Stimulated activated CD8-positive, alpha-beta memory T cell treated with anti-CD3 and anti-CD28 coated beads, Interleukin-15, amount 100 ng/mL, for 48 hours (primary cell): Measurements from ENCODE around the gene HAPSTR1.

Experiments
- DNase-seq, 2 donors: peaks; one replicate each; pipeline ENCODE4 v3.0.0-alpha.2; 2020; ENCODE audit warnings: low read depth in 2 of 2

HAPSTR1 gene

DNA sequence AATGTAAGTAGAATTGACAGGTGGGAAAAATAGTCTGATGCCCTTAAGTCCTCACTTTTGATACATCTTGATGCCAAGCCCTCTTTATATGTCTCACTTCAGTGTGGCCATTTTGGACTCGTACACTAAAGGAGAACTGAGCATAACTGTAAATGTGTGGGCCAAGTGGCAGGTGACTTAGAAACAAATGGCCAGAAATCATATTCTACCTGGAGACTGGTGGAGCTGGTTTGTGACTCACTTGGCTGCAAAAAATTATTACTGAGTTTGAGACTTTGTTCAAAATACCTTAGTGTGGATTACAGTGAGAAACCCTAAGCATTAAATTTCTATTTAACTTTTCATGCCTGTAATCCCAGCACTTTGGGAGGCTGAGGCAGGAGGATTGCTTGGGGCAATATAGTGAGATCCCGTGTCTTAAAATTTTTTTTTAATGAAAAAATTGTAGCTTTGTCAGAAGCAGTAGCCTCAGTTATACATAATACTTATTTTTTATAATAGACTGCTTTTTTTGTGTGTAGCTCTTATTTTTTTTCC is 5.0 kb downstream of the HAPSTR1 start:
- DNase-seq: no peak

DNA sequence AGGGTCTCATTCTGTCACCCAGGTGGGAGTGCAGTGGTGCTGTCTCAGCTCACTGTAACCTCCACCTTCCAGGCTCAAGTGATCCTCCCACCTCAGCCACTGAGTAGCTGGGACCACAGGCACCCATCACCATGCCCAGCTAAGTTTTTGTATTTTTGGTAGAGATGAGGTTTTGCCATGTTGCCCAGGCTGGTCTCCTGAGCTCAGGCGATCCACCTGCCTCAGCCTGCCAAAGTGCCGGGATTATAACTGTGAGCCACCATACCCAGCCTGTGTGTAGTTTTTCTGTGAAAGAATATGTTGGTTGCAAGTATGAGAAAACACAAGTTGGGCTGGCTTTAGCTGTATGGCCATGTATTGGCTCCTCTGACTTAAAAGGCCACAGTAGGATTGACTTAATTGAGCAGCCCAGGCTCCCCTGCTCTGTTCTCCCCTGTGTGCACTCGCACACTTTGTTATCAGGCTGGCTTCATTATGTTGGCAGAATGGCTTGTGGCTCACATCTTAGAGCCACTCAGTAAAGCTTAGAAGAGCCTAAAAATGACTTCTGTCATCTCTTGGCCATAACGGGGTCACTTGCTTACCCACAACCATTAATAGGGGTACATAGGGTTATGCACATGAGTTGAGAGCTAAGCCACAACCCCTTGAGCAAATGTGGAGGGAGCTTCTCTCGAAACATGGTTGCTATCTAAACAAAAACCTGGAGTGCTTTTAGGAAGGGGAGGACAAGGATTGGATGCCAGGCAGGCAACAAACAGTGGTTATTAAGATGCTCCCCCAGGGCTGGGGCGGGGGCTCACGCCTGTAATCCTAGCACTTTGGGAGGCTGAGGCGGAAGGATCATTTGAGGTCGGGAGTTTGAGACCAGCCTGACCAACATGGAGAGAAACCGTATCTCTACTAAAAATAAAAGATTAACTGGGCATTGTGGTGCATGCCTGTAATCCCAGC is 6.1 kb downstream of the HAPSTR1 start:
- no peak for DNase-seq

DNA sequence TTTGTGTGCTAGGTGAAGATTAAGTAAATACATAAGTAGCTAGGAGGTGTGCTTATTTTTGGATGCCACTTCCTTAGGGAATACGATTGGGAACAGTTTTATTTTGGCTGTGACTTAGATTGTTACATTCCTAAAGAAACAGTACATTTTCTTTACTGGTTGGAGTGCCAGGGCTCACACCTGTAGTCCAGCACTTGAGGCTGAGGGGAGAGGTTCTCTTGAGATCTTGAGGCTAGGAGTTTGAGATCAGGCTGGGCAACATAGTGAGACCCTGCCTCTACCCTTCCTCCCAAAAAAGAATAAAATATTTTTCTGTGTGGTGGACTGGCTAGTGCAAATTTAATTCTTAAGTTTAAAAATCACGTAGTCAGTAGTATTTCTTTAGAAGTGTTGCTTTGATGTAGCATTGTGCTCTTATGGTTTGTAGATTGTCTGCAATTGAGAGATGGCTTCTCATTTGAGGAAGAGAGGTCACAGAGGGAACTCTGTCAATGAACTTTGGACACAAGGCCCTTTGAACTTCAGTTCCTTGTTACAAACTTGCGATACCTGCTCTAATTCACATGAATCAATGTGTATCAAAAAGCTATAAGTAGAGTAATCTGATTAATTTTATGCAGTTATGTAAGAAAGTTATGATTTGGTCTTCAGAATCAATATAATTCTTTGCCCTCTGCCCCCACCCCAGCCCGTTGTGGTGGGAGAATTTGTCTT is 7.1 kb downstream of the HAPSTR1 start:
- no peak for DNase-seq

DNA sequence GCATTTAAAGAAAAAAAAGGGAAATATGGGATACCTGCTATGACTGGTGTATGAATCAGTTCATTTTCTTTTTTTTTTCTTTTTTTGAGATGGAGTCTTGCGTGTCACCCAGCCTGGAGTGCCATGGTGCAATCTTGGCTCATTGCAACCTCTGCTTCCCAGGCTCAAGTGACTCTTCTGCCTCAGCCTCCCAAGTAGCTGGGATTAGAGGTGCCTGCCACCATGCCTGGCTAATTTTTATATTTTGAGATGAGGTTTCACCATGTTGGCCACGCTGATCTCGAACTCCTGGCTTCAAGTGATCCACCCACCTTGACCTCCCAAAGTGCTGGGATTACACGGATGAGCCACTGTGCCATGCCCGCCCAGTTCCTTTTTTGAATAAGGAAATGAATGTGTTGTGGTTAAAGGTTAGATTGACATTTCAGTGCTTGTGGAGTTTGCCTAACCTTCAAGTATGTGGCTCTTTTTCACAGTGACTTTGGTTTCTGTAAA is 7.7 kb downstream of the HAPSTR1 start:
- no peak for DNase-seq

- no peak for DNase-seq
These were observed 10.9 kb downstream of the HAPSTR1 start for GRCh38 chr16:9102379-9102778.

GRCh38 chr16:9102943-9103342 is 11.5 kb downstream of the HAPSTR1 start:
- DNase-seq: no peak

DNA sequence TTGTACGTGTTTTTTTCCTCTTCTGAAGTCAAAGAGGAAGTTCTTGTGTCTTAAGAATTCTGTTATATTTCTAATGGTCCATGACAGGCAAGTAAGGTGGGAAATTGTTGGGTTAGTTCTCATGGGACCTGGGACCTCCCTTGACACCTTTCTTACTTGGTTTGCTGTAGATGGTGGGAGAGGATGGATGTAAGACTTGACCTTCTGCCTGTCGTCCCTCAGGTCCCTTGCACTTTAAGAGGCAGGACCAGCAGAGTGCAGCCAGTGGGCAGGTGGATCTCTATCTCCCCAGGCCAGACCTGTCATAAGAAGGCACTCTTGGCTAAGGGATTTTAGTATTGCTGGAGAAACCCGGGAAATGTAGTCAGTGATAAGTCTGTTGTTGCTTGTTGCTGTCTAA is 12.1 kb downstream of the HAPSTR1 start:
- no peak for DNase-seq

DNA sequence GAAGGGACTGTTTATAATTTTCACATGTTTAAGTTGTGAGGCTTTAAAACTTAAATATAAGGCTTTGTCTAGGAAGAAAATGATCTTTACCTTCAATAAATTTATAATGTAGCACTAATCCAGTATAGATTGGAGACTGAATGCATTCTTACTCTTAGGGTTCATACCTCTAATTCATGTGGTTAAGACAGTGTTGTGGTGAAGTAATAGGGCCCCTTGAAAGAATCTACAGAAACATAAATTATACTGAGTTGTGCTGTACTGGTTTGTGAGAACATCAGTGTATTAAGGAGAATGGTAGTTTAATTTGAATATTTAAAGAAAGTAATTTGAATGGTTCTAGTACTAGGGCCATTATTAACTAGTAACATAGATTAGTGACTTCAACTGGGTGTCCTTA is 13.7 kb downstream of the HAPSTR1 start:
- no peak for DNase-seq

- no peak for DNase-seq
These were observed 15.9 kb downstream of the HAPSTR1 start for GRCh38 chr16:9107025-9107970.

DNA sequence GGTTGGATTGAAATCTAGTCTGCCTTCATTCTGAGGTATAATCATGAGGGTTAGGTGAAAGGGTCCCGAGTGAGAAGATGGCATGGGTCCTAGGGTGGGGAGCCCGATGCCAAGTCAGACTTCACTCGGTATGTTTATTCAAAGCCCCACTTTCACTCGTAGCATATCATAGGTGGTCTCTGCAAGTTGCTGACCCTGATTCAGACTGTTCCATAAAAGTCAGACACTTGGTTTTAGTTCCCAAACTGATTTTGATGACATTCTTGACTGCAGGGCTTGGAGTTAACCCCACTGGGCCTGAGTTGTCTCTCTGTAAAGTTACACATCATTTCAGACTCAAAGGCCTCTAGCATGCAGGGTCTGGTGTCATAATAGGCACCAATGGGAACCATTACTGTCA is 17.8 kb downstream of the HAPSTR1 start:
- DNase-seq: no peak

DNA sequence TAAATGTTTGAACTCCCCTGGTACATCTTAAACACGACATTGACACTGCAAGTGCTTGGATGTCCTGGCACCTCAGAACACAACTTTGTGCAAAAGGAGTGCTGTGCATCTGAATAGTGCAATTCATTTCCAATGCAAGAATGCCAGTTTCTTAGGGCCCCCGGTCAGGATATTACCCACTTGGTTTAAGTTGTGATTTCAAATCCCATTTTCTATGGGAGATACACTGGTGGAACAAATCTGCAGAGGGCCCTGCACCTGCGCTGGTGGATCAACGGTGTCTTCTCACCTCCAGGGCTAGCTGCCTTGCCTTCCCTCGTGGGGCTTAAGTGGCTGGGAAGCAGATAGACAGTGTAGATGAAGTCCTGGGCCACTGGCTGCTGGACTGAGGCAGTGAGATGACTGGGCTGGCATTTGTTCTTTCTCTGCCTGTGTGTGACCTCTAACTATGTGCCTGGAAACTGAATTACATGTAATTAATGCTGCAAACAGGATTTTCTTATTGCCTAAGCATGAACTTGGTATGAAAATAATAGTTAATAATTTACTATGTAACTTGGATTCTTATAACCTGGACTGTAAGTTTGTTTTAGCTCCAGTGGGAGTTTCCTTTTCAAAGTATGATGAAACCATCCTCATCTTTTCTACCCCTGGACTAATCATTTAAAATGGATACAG is 20.9 kb downstream of the HAPSTR1 start:
- no peak for DNase-seq

- DNase-seq: no peak
These were observed 21.4 kb downstream of the HAPSTR1 start for GRCh38 chr16:9112844-9113186.

GRCh38 chr16:9113707-9114106 is 22.3 kb downstream of the HAPSTR1 start:
- no peak for DNase-seq

DNA sequence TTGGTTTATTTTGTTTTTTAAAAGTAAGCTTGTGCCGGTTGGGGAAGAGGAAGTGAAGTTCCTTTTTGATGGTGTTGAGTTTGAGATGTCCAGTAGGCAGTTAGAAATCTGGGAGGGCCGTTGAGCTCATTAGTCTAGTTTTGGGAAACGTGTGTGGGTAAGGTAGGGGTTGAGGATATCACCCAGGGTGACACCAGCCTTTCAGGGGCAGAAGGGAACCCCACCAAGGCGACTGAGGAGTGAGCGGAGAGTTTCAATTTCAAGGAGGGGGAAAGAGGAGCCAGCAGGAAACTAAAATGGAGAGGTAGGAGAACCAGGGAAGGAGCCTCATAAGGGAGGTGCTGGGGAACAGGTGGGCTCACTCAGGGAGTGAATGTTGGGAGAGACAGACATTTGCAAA is 22.7 kb downstream of the HAPSTR1 start:
- no peak for DNase-seq

GRCh38 chr16:9114842-9115241 is 23.4 kb downstream of the HAPSTR1 start:
- DNase-seq: no peak

DNA sequence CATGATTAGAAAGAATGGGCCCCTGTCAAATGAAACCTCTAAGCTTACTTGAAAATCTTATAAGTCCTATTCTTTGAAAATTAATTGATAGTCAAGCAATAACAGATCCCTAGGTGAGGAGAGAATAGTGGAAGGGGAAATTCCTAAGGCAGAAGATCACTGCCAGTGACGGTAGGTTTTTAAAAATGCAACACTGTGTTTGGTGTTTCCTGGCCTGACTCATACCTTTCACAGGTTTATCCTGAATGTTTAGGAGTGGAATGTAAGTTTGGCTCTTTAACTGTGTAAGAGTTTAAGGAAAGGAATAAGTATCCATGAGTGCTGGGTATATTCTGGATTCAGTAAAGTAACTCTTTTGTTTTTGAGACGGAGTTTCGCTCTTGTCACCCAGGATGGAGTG is 23.8 kb downstream of the HAPSTR1 start:
- no peak for DNase-seq

GRCh38 chr16:9116141-9116540 is 24.7 kb downstream of the HAPSTR1 start:
- no peak for DNase-seq

DNA sequence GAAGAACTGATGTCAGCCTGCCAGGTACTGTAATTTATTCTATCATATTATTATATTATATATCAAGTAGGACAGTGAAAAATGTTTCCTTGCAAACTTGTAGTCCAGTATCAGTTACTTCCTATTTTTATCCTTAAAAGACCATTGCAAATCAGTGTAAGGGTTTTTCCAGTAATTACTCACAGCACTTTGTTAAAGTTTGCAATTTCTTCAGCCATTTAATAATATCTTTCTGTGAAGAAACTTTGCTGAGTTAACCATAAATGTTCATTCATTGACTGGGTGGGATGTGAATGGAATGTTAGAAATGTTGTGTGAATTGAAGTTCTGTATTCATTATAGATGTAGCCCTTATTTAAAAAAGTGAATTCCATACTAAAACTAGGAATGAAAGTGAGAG is 26.7 kb downstream of the HAPSTR1 start:
- DNase-seq: no peak

GRCh38 chr16:9119795-9120194 is 28.4 kb downstream of the HAPSTR1 start:
- no peak for DNase-seq

- no peak for DNase-seq
These were observed 30.9 kb downstream of the HAPSTR1 start for GRCh38 chr16:9122342-9122741.

GRCh38 chr16:9122969-9123368 is 31.5 kb downstream of the HAPSTR1 start:
- no peak for DNase-seq
